ENCODE measurements around the gene RNF144A.

- TF ChIP-seq CTCF (IDR thresholded peaks at IDR 0.05; ENCODE audit: low read depth, low read length) (no peak), POLR2A (IDR thresholded peaks at IDR 0.05; ENCODE audit: extremely low read depth, insufficient read length) (no peak), MAX (IDR thresholded peaks at IDR 0.05; ENCODE audit: low read depth, low read length) (peak; percentile 89)
Measured at GRCh38 chr2:6934758-6935651, 17.8 kb downstream of the RNF144A start.

Data from NB4 (cell line).